ENCODE measurements around the gene PAPPA2.

The PAPPA2 gene

GRCh38 chr1:176785791-176786190 lies 322.8 kb downstream of the PAPPA2 start:
- H3K4me3 ChIP-seq (ENCODE audit: low read length) = no peak overlapping the region
- TF ChIP-seq CTCF (conservative IDR thresholded peaks at IDR 0.05; ENCODE audit: low read depth, low read length) = no peak
- no peak for DNase-seq (ENCODE audit: low read depth)

- TF ChIP-seq CTCF (conservative IDR thresholded peaks at IDR 0.05; ENCODE audit: low read depth, low read length) = no peak
- no peak overlapping the region for H3K4me3 ChIP-seq (ENCODE audit: low read length)
- DNase-seq (ENCODE audit: low read depth) = no peak
Observed at GRCh38 chr1:176786274-176786673, 323.3 kb downstream of the PAPPA2 start.

- no peak overlapping the region for H3K4me3 ChIP-seq (ENCODE audit: low read length)
- no peak for DNase-seq (ENCODE audit: low read depth)
Observed at GRCh38 chr1:176789571-176790090, 326.7 kb downstream of the PAPPA2 start.

GRCh38 chr1:176790786-176791185 lies 327.8 kb downstream of the PAPPA2 start:
- TF ChIP-seq CTCF (conservative IDR thresholded peaks at IDR 0.05; ENCODE audit: low read depth, low read length) = no peak
- DNase-seq (ENCODE audit: low read depth) = no peak
- no peak overlapping the region for H3K4me3 ChIP-seq (ENCODE audit: low read length)

More at GRCh38 chr1:176789571-176790090, 326.7 kb downstream of the PAPPA2 start:
- no peak for TF ChIP-seq CTCF (conservative IDR thresholded peaks at IDR 0.05; ENCODE audit: low read depth, low read length)

- DNase-seq (ENCODE audit: low read depth) = no peak
- no peak for TF ChIP-seq CTCF (conservative IDR thresholded peaks at IDR 0.05; ENCODE audit: low read depth, low read length)
- no peak overlapping the region for H3K4me3 ChIP-seq (ENCODE audit: low read length)
Observed at GRCh38 chr1:176791906-176792305, 328.9 kb downstream of the PAPPA2 start.

GRCh38 chr1:176794897-176795508 lies 332.0 kb downstream of the PAPPA2 start:
- TF ChIP-seq CTCF (conservative IDR thresholded peaks at IDR 0.05; ENCODE audit: low read depth, low read length) = no peak
- no peak for DNase-seq (ENCODE audit: low read depth)
- no peak overlapping the region for H3K4me3 ChIP-seq (ENCODE audit: low read length)

GRCh38 chr1:176795929-176796328 lies 333.0 kb downstream of the PAPPA2 start:
- H3K4me3 ChIP-seq (ENCODE audit: low read length) = no peak overlapping the region
- DNase-seq (ENCODE audit: low read depth) = no peak
- no peak for TF ChIP-seq CTCF (conservative IDR thresholded peaks at IDR 0.05; ENCODE audit: low read depth, low read length)

Data from retinal pigment epithelial cell (primary cell).